Gastrocnemius medialis (tissue), 4 donors: ENCODE data around the gene RNF25. TPM values are rescaled to one million over a fixed set of nuclear protein-coding genes. Genes with fewer than 3 reads are reported as not detected.

ENCODE experiments used
- ATAC-seq, 2 donors: fragments of 150-250 bp; one replicate each; pipeline ENCODE4 v1.9.1; 2016
- DNase-seq, 2 donors: peaks; one replicate each; pipeline ENCODE4 v3.0.0-alpha.2; 2019
- H3K27ac ChIP-seq, 4 donors: fragments of 200-600 bp; sonication (generic); 1 replicate in 1 of 4; 2 replicates in 3 of 4; pipeline ENCODE4 v1.5.1; 2016 to 2018; ENCODE audit warnings: mild to moderate bottlenecking in 2 of 4, moderate library complexity in 1 of 4
- H3K27me3 ChIP-seq, 3 donors: fragments of 200-600 bp; sonication (generic) in 2 of 3; 1 replicate in 1 of 3; 2 replicates in 2 of 3; pipeline versions ENCODE4 v1.5.1 to v1.6.0; 2016 to 2019; ENCODE audit warnings: mild to moderate bottlenecking in 1 of 3, moderate library complexity in 1 of 3
- H3K36me3 ChIP-seq, 2 donors: fragments of 200-600 bp; sonication (generic) in 1 of 2; one replicate each; pipeline ENCODE4 v1.5.1; 2017 to 2018
- H3K4me1 ChIP-seq, 2 donors: fragments of 200-600 bp; sonication (generic) in 1 of 2; one replicate each; pipeline ENCODE4 v1.5.1; 2016 to 2017; ENCODE audit warnings: mild to moderate bottlenecking in 2 of 2
- H3K4me3 ChIP-seq, 4 donors: fragments of 200-600 bp; sonication (generic) in 3 of 4; 1 replicate in 1 of 4; 2 replicates in 3 of 4; pipeline ENCODE4 v1.5.1; 2016 to 2019; ENCODE audit warnings: mild to moderate bottlenecking in 2 of 4
- H3K9me3 ChIP-seq, 3 donors: fragments of 200-600 bp; sonication (generic) in 2 of 3; 1 replicate in 1 of 3; 2 replicates in 2 of 3; pipeline ENCODE4 v1.5.1; 2016 to 2019
- POLR2A ChIP-seq, 2 donors: fragments of 450-650 bp; IDR thresholded peaks; one replicate each; pipeline ENCODE4 v1.6.1; 2017; ENCODE audit warnings: antibody characterized with exemption in 2 of 2, mild to moderate bottlenecking in 2 of 2, moderate library complexity in 2 of 2
- in situ Hi-C, 4 donors: fragments of 200-750 bp; cut with MboI; loops; one replicate each; pipeline versions ENCODE4 v1.15.0 to v1.8.0; 2017; ENCODE audit warnings: low sequenced_read_pairs in 4 of 4
- intact Hi-C: fragments of 100-400 bp; cut with DNase I; formaldehyde crosslinking; loops from one replicate; pipeline ENCODE4 v1.15.1; 2023; ENCODE audit warnings: low total_unique reads
- total RNA-seq, 4 donors: library from RNA; depleted of rRNA; stranded (reverse); fragments of >200 nt; gene quantifications; one replicate each; pipeline versions ENCODE4 v1.1.0 to v1.2.3, GENCODE V29; 2016
- TF ChIP-seq, protein P1 (sequence below), 5 experiments: fragments of 450-650 bp in 3 of 5; fragments of 200-600 bp in 2 of 5; sonication (generic) in 2 of 5; IDR thresholded peaks in 4 of 5; conservative IDR thresholded peaks in 1 of 5; 1 replicate in 4 of 5; 2 replicates in 1 of 5; pipeline ENCODE4 v1.5.1; 2016 to 2019; ENCODE audit warnings: antibody characterized with exemption in 5 of 5, mild to moderate bottlenecking in 3 of 5, moderate library complexity in 3 of 5

RNF25 gene, protein sequence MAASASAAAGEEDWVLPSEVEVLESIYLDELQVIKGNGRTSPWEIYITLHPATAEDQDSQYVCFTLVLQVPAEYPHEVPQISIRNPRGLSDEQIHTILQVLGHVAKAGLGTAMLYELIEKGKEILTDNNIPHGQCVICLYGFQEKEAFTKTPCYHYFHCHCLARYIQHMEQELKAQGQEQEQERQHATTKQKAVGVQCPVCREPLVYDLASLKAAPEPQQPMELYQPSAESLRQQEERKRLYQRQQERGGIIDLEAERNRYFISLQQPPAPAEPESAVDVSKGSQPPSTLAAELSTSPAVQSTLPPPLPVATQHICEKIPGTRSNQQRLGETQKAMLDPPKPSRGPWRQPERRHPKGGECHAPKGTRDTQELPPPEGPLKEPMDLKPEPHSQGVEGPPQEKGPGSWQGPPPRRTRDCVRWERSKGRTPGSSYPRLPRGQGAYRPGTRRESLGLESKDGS
- total RNA-seq = 10 to 100 TPM; 11.7 to 39.1 (median 26.1) TPM

DNA sequence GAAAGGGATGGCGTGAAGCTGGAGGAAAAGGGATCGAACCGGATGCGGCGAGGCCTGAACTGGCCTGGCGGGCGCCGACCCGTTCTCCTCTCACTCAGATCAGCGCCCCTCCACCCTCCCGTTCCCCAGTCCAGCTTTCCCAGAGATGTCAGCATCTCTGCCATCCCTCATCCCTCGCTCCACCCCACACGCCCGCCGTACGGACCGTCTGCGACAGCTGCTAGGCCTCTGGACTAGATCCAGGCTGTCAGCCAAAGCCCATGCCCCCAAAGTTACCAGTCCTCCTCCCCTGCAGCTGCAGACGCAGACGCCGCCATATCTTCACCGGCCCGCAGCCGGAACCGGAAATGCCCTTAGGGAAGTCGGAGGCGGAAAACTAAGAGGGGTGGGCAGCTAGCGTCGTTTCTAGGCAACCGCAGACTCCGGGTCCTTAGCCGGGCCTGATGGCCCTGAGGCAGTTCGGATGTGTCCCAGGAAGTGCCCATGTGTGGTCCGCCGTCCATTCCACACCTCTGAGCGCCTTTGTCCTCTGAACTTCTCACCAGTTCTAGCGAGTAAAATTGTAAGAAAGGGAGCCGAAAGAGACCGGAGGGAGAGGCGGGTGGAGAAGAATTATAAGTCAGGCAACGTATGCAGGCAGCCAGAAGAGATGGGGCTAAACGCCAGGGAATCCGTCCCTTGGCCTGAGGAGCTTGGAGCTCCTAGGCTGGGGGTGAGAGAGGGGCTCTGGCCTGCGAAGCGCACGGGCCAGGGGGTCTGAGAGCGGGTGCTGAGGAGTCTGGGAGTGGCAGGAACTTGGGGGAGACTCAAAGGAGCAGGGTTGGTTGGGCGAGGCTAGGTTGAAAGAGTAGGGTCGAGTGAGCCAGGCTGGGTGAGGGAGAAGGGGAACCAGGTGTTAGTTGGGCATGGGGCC, at the start of gene RNF25, which contains the start of gene STK36:
RNF25 (minus strand) TSS at position 349 of the 913 bp plus-strand sequence; CDS start at position 317, 32 bp downstream.
STK36 (plus strand) TSS at position 433 of the 913 bp plus-strand sequence. CDS start 744 bp downstream, outside the sequence.
- DNase-seq (peak; percentile 70 to 75), ATAC-seq (peak; percentile 97)
- in situ Hi-C loops = loop anchor here in 3 of 4 donors (25.0 kb wide), 3 partner anchors 260 to 715 kb away; partner anchors contain the start of genes TMBIM1 (in 3 of the 3), VIL1 (in 2 of the 3) and DNPEP (in 1 of the 3)
- TF ChIP-seq, protein P1, sequence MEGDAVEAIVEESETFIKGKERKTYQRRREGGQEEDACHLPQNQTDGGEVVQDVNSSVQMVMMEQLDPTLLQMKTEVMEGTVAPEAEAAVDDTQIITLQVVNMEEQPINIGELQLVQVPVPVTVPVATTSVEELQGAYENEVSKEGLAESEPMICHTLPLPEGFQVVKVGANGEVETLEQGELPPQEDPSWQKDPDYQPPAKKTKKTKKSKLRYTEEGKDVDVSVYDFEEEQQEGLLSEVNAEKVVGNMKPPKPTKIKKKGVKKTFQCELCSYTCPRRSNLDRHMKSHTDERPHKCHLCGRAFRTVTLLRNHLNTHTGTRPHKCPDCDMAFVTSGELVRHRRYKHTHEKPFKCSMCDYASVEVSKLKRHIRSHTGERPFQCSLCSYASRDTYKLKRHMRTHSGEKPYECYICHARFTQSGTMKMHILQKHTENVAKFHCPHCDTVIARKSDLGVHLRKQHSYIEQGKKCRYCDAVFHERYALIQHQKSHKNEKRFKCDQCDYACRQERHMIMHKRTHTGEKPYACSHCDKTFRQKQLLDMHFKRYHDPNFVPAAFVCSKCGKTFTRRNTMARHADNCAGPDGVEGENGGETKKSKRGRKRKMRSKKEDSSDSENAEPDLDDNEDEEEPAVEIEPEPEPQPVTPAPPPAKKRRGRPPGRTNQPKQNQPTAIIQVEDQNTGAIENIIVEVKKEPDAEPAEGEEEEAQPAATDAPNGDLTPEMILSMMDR (IDR thresholded peaks at IDR 0.05 in 4 of 5, conservative IDR thresholded peaks at IDR 0.05 in 1 of 5) = no peak
- TF ChIP-seq POLR2A (IDR thresholded peaks at IDR 0.05) = peak; percentile 50 to 79
- Histone ChIP-seq H3K27ac (peak within 1 kb of the TSS; percentile 73 to 84 (median 82)), H3K36me3 (peaks cover 0 to 27% of the 10 kb centered on the region in 2 donors), H3K4me3 (peak within 1 kb of the TSS; percentile 76 to 97 (median 89)), H3K9me3 (no peaks in the 10 kb centered on the region), H3K4me1 (peaks cover 13% of the 10 kb centered on the region in 2 donors), H3K27me3 (no peaks in the 10 kb centered on the region)
- intact Hi-C loops = loop anchor here (1.0 to 5.0 kb wide), 3 partner anchors 13 to 275 kb away; partner anchors contain the start of genes BCS1L, CTDSP1, TTLL4 and ZNF142

DNA sequence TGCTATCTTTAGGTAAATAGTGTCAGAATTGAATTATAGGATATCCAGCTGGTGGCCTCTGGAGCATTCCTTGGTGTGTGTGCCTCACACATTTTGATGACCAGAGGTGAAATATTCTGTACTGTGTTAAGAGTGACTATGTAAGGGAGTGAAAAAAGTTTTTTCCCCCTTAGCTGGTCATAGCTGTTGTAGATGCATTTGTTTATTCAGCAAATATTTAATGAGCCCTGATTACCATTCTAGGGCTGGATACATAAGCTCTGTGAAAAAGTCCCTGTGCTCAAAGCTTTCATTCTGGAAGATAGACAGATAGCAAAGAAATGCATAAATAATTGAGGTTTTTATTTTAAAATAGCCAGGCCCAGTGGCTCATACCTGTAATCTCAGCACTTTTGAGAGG, 49.7 kb upstream of the RNF25 start:
- in situ Hi-C loops (loop anchor here in 1 of 4 donors (5.0 kb wide), 1 partner anchor 131 kb away; no protein-coding TSS in a partner anchor), intact Hi-C loops (no loop called here)
- no peak overlapping the region for H3K27ac ChIP-seq
- no peaks in the 10 kb centered on the region for H3K4me1 ChIP-seq
- H3K27me3 ChIP-seq = no peaks in the 10 kb centered on the region
- H3K4me3 ChIP-seq = no peak overlapping the region
- ATAC-seq (no peak), DNase-seq (no peak)
- no peaks in the 10 kb centered on the region for H3K36me3 ChIP-seq
- no peaks in the 10 kb centered on the region for H3K9me3 ChIP-seq
- TF ChIP-seq, protein P1 (IDR thresholded peaks at IDR 0.05 in 4 of 5, conservative IDR thresholded peaks at IDR 0.05 in 1 of 5) = no peak
- TF ChIP-seq POLR2A (IDR thresholded peaks at IDR 0.05) = no peak

DNA sequence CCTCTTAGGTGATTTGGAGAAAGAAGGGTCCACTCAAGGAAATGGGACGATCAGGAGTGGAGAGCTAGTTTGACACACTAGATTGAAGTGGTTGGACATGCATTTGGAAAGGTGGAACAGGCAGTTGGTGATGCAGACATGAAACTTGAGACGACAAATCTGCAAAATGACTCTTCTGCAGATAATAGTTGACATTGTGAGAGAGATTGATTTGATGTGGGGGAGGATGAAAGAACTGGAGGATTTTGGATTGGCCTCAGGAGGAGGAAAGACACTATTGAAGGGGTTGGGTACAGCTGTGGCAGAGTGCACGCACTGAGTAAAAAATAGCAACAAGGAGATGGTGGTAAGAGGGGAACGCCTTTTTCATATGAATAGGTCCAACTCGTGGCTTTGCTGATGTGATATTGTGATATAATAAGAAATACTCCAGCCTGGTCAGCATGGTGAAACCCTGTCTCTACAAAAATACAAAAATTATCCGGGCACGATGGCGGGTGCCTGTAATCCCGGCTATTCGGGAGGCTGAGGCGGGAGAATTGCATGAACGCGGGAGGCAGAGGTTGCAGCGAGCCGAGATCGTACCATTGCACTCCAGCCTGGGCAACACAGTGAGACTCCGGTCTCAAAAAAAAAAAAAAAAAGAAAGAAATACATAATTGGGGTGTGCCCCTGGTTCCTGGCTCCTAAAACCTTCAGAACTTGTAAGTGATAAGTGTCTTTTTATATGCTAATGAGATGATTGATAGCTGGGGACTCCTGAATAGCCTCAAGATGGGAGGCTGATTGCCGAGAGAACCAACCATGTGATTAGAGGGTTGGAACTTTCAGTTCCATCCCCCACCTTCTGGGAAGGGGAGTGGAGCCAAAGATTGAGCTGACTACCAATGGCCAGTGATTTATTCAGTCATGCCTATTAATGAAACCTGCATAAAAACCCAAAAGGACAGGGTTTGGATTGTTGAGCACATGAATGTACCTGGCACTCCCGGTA, 48.5 kb upstream of the RNF25 start:
- Histone ChIP-seq H3K36me3 (peaks cover 0 to 8% of the 10 kb centered on the region in 2 donors), H3K9me3 (no peaks in the 10 kb centered on the region), H3K4me3 (no peak overlapping the region), H3K27me3 (no peaks in the 10 kb centered on the region), H3K27ac (no peak overlapping the region), H3K4me1 (no peaks in the 10 kb centered on the region)
- ATAC-seq (no peak), DNase-seq (no peak)
- TF ChIP-seq, protein P1 (IDR thresholded peaks at IDR 0.05 in 4 of 5, conservative IDR thresholded peaks at IDR 0.05 in 1 of 5) = no peak
- TF ChIP-seq POLR2A (IDR thresholded peaks at IDR 0.05) = no peak
- intact Hi-C loops = no loop called here
- in situ Hi-C loops = loop anchor here in 1 of 4 donors (5.0 kb wide), 1 partner anchor 132 kb away; no protein-coding TSS in a partner anchor
